Stimulated activated CD4-positive, alpha-beta T cell treated with anti-CD3 and anti-CD28 coated beads, Interleukin-4, amount 100 ng/mL, for 1 hour (primary cell): ENCODE results near the gene ABCD2.
"Not testable (repeated sequence)": the region's sequence is repeated elsewhere in the genome, so short reads cannot be mapped to it uniquely, and the experiment has no call there.

Experiments
- DNase-seq: peaks from one replicate; pipeline ENCODE4 v3.0.0-alpha.2; 2020

ABCD2 gene

GRCh38 chr12:39610436-39611025, 9.1 kb downstream of the ABCD2 start:
- no peak for DNase-seq

GRCh38 chr12:39606712-39607423, 12.7 kb downstream of the ABCD2 start:
- DNase-seq = no peak

GRCh38 chr12:39605996-39606395, 13.6 kb downstream of the ABCD2 start:
- DNase-seq = no peak

GRCh38 chr12:39605501-39605900, 14.1 kb downstream of the ABCD2 start:
- DNase-seq = no peak

GRCh38 chr12:39603065-39603464, 16.5 kb downstream of the ABCD2 start:
- DNase-seq = no peak

- not testable (repeated sequence) for DNase-seq
Measured at GRCh38 chr12:39601951-39602350, 17.7 kb downstream of the ABCD2 start.

- DNase-seq = no peak
Measured at GRCh38 chr12:39595928-39596327, 23.7 kb downstream of the ABCD2 start.

GRCh38 chr12:39592295-39592694, 27.3 kb downstream of the ABCD2 start:
- DNase-seq = no peak

- no peak for DNase-seq
Measured at GRCh38 chr12:39588348-39588747, 31.3 kb downstream of the ABCD2 start.

GRCh38 chr12:39587225-39587624, 32.4 kb downstream of the ABCD2 start:
- no peak for DNase-seq

- no peak for DNase-seq
Measured at GRCh38 chr12:39586816-39587215, 32.8 kb downstream of the ABCD2 start.

GRCh38 chr12:39581592-39581991, 38.0 kb downstream of the ABCD2 start:
- DNase-seq = no peak

GRCh38 chr12:39575498-39575875, 44.1 kb downstream of the ABCD2 start:
- DNase-seq = no peak

- DNase-seq = no peak
Measured at GRCh38 chr12:39574785-39575497, 44.7 kb downstream of the ABCD2 start.

- DNase-seq = no peak
Measured at GRCh38 chr12:39574378-39574777, 45.2 kb downstream of the ABCD2 start.

GRCh38 chr12:39573971-39574370, 45.6 kb downstream of the ABCD2 start:
- no peak for DNase-seq

- no peak for DNase-seq
Measured at GRCh38 chr12:39572551-39572950, 47.1 kb downstream of the ABCD2 start.

GRCh38 chr12:39571351-39571750, 48.3 kb downstream of the ABCD2 start:
- no peak for DNase-seq

- DNase-seq = no peak
Measured at GRCh38 chr12:39553476-39553875, 66.1 kb downstream of the ABCD2 start.

GRCh38 chr12:39544211-39544610, 75.4 kb downstream of the ABCD2 start:
- not testable (repeated sequence) for DNase-seq

GRCh38 chr12:39541471-39541870, 78.1 kb downstream of the ABCD2 start:
- DNase-seq = no peak

GRCh38 chr12:39538679-39539104, 80.9 kb downstream of the ABCD2 start:
- DNase-seq = no peak

GRCh38 chr12:39533951-39534350, 85.7 kb downstream of the ABCD2 start:
- no peak for DNase-seq

GRCh38 chr12:39532448-39532847, 87.2 kb downstream of the ABCD2 start:
- no peak for DNase-seq
